OCI-LY3 (cell line): ENCODE results near the gene GATA3.

Source experiments
- CTCF ChIP-seq: fragments of 200-600, 300-600 bp; sonication (generic); IDR thresholded peaks from 2 replicates; pipeline ENCODE4 v1.5.1; 2014; ENCODE audit warnings: antibody characterized with exemption, low read length, low read depth
- EZH2phosphoT487 ChIP-seq: fragments of 200-600 bp; shearing (Covaris generic); IDR thresholded peaks from 2 replicates; pipeline ENCODE4 v1.6.1; 2018; ENCODE audit warnings: antibody characterized with exemption, mixed run types, low read depth

DNA sequence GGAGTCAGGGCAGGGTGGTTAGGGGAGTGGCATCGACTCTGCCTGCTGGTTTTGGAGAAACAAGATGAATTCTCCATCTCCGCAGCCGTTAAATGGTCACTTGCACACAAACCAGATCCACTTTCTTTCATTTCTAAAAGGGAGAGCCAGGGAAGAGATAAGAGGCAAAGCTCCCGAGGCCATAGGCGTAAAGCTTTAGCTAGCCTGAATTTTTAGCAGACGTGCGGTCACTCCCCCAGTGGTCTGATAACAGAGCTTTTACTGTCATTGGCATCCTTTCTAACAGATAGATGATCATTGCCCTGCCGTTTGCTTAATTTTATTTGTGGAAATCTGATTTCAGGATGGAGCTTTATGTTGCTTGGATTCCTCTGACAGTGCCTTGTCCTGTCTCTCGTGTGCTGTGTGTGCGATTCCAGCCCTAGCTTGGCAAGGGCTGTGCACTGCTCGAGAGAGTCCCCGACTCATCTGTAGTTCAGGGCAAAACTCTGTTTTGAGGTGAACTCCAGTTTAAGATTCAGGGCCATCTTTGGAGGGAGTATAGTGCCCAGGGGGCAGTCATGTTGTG lies 62.5 kb downstream of the GATA3 start:
- no peak for TF ChIP-seq CTCF
- TF ChIP-seq EZH2phosphoT487: no peak
